ENCODE results near the gene ATP8A2. TPM values are rescaled to one million over a fixed set of nuclear protein-coding genes. Genes with fewer than 3 reads are reported as not detected.

ATP8A2 gene
- total RNA-seq, 2 donors from 2014 or later = 0.08 to 0.19 TPM

DNA sequence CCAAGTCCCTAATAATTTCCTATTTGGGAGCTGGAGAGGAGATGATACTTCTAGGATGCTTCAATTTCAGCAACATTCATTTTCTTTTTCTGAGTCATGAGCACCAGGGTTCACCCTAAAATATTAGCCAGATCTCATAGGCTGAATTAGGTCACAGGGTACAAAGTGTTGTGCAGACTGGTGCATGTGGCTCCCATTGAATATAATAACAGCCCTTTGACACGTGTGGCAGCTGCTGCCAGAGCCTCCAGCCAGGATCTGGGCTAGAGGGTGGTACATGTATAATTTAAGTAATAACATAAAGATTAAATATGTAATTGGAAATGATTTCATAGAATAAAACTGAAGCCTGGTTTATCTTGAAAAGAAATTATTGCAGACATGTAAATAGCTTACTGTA, 244.9 kb downstream of the ATP8A2 start:
- TF ChIP-seq, protein P1, sequence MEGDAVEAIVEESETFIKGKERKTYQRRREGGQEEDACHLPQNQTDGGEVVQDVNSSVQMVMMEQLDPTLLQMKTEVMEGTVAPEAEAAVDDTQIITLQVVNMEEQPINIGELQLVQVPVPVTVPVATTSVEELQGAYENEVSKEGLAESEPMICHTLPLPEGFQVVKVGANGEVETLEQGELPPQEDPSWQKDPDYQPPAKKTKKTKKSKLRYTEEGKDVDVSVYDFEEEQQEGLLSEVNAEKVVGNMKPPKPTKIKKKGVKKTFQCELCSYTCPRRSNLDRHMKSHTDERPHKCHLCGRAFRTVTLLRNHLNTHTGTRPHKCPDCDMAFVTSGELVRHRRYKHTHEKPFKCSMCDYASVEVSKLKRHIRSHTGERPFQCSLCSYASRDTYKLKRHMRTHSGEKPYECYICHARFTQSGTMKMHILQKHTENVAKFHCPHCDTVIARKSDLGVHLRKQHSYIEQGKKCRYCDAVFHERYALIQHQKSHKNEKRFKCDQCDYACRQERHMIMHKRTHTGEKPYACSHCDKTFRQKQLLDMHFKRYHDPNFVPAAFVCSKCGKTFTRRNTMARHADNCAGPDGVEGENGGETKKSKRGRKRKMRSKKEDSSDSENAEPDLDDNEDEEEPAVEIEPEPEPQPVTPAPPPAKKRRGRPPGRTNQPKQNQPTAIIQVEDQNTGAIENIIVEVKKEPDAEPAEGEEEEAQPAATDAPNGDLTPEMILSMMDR (IDR thresholded peaks at IDR 0.05) = no peak

DNA sequence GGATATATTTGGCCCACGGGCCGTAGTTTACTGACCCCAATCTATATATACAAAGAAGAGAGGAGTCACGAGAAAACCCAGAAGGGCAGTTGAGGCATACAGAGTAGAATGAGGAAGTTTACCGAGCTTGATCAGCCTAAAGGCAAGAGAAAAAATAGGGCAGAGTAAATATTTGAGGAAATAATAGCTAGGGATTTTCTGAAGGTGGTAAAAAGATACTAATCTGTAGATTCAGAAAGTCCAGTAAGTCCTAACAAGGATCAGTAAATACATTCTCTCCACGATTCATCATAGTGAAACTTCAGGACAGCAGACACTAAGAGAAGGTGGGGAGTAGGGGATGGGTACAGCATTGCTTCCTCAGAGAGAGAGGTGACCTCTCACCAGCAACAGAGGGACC, 248.1 kb downstream of the ATP8A2 start:
- DNase-seq (ENCODE audit: low spot score) = no peak
- Histone ChIP-seq H3K9me3 (no peaks in the 10 kb centered on the region), H3K27me3 (no peaks in the 10 kb centered on the region), H3K4me3 (no peak overlapping the region), H3K27ac (no peak overlapping the region), H3K36me3 (no peaks in the 10 kb centered on the region), H3K4me1 (no peaks in the 10 kb centered on the region)
- TF ChIP-seq, protein P1 (IDR thresholded peaks at IDR 0.05) = no peak

More for the DNA sequence above, 244.9 kb downstream of the ATP8A2 start:
- Histone ChIP-seq H3K27ac (no peak overlapping the region), H3K9me3 (no peaks in the 10 kb centered on the region), H3K4me3 (no peak overlapping the region), H3K27me3 (no peaks in the 10 kb centered on the region), H3K36me3 (no peaks in the 10 kb centered on the region), H3K4me1 (no peaks in the 10 kb centered on the region)
- no peak for DNase-seq (ENCODE audit: low spot score)

DNA sequence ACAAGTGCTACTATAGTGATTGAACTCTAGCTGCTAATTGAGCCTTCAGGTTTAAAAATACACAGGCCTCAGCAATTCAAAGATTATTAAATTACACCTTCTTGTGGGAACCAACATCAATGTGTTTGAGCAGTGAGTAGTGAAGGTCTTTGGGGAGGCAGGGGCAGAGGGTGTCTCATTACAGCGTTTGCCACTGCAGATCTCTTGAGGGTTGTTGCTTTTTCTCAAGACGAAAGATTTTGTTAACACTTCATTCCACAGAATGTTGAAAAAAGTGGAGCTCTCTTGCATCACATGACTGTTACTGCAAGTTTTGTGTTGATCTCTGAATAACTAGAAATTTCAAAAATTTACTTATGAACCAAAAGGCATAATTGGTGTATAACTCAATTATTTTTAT, 253.6 kb downstream of the ATP8A2 start:
- H3K36me3 ChIP-seq = no peaks in the 10 kb centered on the region
- no peaks in the 10 kb centered on the region for H3K4me1 ChIP-seq
- H3K27ac ChIP-seq = no peak overlapping the region
- DNase-seq (ENCODE audit: low spot score) = no peak
- TF ChIP-seq, protein P1 (IDR thresholded peaks at IDR 0.05) = no peak
- H3K4me3 ChIP-seq = no peak overlapping the region
- no peaks in the 10 kb centered on the region for H3K9me3 ChIP-seq
- no peaks in the 10 kb centered on the region for H3K27me3 ChIP-seq

DNA sequence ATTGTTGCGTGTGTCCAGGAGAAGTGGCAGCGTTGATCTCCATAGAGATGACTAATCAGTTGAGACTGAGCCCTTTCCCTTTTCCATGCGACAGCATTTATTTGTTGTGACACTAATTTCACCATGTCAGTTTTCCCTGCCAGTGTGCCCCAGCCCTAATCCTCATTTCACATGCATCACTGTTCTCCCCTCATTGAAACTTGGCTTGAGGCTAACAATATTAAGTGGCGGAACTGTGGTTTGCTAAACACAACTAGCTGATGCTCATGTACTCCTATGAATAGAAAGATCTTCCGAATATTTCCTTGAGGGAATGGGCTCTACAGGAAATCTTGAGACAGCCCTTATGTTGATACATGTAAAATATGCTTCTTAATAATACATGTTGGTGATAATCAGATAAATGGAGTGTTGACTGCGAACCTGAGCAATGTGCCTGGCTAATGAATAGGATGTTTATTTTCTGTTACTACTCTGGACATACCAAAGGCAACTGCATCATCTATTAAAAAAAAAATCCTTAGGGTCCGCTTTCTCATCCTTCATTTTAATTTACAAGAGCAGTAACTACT, 258.6 kb downstream of the ATP8A2 start:
- Histone ChIP-seq H3K27me3 (no peaks in the 10 kb centered on the region), H3K36me3 (no peaks in the 10 kb centered on the region), H3K9me3 (no peaks in the 10 kb centered on the region), H3K4me3 (no peak overlapping the region), H3K27ac (no peak overlapping the region), H3K4me1 (no peaks in the 10 kb centered on the region)
- no peak for DNase-seq (ENCODE audit: low spot score)
- TF ChIP-seq, protein P1 (IDR thresholded peaks at IDR 0.05) = no peak

DNA sequence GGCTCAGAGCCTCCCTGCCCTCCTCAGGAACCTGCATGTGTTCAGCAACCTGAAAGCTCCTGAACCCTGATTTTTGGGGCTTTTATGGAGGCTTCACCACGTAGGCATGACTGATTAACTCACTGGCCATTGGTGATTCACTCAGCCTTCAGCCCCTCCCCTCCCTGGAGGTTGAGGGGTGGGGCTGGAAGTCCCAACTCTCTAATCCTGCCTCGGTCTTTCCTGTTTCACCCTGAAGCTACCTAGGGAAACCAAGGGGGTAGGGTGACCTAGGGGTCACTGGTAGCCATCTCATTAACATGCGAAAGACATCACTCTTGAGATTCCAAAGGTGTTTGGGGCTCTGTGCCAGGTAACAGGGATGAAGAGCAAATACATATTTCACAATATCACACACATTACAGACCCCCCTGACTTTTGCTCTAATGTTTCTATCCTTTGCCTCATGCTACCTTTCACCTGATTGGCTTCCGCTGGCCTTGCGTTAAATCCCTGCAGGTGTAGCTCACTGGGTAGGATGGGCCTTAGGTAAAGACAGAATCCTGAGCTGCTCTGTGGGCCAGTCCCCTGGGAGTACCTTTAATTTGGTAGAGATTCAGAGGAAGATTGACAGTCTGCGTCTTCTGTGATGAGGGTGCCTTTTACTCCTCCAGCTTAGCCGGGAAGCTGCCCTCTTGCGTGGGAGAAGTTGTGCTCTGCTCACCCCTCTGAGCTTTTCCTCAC, 260.6 kb downstream of the ATP8A2 start:
- TF ChIP-seq, protein P1 (IDR thresholded peaks at IDR 0.05) = no peak

More for the DNA sequence above, 260.6 kb downstream of the ATP8A2 start:
- Histone ChIP-seq H3K27ac (no peak overlapping the region), H3K4me3 (no peak overlapping the region), H3K4me1 (no peaks in the 10 kb centered on the region), H3K27me3 (no peaks in the 10 kb centered on the region), H3K9me3 (no peaks in the 10 kb centered on the region), H3K36me3 (no peaks in the 10 kb centered on the region)
- DNase-seq (ENCODE audit: low spot score) = no peak
